Activated gamma-delta T cell (primary cell): Measurements from ENCODE around the gene TJP3.

ENCODE experiments used
- DNase-seq: peaks from one replicate; lab custom pipeline; 2025; lab: John Stamatoyannopoulos, UW

The TJP3 gene

GRCh38 chr19:3671680-3672574 is 36.3 kb upstream of the TJP3 start:
- no peak for DNase-seq

GRCh38 chr19:3672575-3672948 is 35.6 kb upstream of the TJP3 start:
- DNase-seq: no peak

GRCh38 chr19:3672993-3673392 is 35.2 kb upstream of the TJP3 start:
- DNase-seq: no peak

DNA sequence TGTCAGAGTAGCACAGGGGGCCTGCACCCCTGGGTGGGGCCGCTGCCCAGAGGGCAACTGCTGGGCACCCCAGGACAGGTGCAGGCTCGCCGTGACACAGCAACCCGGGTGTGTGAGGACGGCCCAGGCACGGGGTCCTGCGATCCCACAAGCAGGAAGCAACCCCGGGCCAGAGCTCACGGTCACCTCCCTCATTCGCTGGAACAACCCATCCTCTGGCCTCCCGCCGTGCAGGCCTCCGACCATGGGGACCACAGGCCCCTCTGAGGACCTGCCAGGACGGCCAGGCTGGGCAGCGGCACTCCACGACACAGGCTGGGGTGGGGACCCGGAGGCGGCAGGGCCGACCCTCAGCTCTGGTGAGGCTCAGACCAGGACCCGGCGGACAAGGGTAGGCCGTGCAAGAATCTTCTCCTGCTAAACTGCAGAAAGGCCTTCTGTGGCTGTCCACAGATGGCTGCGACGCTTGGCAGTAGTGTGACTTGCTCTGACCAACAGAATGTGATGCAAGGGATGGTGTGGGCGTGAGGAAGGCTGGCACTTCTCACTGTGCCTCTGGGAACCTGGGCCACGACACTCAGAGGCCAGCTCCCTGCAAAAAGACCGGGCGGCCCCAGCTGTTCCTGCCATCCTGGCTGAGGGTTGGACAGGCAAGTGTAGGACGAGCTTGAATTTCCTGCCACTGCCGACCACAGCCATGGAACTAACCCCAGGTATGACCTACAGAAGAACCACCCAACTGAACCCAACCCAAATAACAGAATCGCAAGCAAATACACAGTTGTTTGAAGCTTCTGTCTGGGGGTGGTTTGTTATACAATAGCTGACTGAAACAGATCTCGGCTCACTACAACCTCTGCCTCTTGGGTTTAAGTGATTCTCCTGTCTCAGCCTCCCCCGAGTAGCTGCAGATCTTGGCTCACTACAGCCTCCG is 34.4 kb upstream of the TJP3 start:
- no peak for DNase-seq

- no peak for DNase-seq
Observed at GRCh38 chr19:3674784-3675543, 33.2 kb upstream of the TJP3 start.

GRCh38 chr19:3678188-3678587 is 30.0 kb upstream of the TJP3 start:
- DNase-seq: no peak

- DNase-seq: no peak
Observed at GRCh38 chr19:3679138-3679537, 29.0 kb upstream of the TJP3 start.

GRCh38 chr19:3679581-3679980 is 28.6 kb upstream of the TJP3 start:
- no peak for DNase-seq

DNA sequence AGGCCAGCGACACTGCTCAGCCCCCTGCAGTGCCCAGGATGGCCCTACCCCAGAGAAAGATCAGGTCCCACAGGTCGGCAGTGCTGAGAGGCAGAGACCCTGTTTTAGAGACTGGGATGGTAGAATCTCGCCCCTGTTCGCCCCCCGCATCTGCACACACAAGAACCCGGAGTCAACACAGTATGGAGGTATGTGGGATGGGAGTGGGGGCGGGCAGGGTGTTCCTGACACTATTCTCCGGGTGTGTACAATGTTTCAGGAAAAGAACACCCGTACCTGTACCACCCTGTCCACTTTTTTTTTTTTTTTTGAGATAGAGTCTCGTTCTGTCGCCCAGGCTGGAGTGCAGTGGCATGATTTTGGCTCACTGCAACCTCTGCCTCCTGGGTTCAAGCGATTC is 27.2 kb upstream of the TJP3 start:
- DNase-seq: no peak

DNA sequence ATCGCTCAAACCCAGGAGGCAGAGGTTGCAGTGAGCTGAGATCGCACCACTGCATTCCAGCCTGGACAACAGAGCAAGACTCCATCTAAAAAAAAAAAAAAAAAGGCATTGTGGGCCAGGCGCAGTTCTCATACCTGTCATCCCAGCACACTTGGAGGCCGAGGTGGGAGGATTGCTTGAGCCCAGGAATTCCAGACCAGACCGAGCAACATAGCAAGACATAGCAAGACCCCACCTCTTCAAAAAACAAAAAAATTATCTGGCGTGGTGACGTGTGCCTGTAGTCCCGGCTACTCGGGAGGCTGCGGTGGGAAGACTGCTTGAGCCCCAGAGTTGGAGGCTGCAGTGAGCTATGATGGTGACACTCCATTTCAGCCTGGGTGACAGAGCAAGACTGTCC is 25.9 kb upstream of the TJP3 start:
- no peak for DNase-seq

- no peak for DNase-seq
Observed at GRCh38 chr19:3682741-3683404, 25.3 kb upstream of the TJP3 start.

DNA sequence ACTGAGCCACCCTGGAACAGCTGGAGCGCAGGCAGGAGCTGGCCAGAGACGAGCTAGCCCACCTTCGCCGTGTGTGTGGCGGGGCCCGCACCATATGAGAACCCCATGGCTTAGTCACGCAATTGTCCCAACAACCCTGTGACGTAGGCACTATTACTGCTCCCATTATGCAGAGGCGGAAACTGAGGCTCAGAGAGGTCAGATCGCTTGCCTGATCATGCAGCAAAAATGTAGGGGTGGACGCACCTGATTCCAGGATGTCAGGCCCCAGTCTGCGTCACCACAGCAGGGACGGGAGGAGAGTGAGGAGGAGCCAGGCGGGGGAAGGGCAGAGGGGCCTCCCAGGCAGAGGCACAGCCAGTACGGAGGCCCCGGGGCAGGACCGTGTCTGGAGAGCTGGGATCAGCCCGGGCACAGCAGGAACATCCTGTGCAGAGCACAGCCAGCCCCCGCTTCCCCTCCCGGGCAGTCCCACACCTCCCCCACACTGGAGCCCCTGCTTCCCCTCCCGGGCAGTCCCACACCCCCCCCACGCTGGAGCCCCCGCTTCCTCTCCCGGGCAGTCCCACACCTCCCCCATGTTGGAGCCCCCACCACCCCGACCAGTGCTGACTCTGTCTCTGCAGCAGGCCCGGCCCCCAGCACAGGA is 24.7 kb upstream of the TJP3 start:
- DNase-seq: no peak

DNA sequence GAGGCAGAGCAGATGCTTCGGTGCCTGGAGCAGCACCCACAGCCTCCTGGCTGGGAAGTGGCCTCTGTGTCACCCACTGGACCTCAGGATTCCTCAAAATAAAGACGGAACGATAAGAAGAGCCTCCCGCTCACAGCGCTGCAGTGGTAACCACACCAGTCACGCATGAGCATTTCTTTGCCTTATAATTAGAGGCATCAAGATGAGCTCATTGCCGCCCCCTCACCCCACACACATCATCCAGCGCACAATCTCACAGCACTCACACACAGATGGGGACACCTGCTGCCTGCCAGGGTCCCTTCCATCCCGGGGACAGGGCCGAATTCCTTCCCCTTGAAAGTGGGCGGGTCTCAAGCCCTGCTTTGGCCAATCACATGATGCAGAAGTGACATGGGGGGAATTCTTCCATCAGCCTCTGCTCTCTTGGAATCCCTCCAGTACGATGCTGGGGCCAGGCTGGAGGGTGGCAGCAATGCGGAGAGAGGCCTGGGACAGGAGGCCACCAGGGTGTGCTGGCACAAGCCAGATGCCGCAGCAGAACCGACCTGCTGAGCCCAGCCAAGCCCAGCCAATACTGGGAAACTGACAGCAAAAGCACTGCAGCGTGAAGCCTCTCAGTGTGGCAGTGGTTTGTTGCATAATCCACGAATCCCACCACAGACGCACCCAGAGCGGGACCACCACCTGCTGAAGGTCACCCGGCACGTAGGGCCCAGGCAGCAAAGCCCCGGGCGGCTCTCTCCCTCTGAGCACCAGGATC is 23.9 kb upstream of the TJP3 start:
- DNase-seq: no peak

- no peak for DNase-seq
Observed at GRCh38 chr19:3684817-3685410, 23.3 kb upstream of the TJP3 start.

- no peak for DNase-seq
Observed at GRCh38 chr19:3687393-3687773, 20.8 kb upstream of the TJP3 start.

DNA sequence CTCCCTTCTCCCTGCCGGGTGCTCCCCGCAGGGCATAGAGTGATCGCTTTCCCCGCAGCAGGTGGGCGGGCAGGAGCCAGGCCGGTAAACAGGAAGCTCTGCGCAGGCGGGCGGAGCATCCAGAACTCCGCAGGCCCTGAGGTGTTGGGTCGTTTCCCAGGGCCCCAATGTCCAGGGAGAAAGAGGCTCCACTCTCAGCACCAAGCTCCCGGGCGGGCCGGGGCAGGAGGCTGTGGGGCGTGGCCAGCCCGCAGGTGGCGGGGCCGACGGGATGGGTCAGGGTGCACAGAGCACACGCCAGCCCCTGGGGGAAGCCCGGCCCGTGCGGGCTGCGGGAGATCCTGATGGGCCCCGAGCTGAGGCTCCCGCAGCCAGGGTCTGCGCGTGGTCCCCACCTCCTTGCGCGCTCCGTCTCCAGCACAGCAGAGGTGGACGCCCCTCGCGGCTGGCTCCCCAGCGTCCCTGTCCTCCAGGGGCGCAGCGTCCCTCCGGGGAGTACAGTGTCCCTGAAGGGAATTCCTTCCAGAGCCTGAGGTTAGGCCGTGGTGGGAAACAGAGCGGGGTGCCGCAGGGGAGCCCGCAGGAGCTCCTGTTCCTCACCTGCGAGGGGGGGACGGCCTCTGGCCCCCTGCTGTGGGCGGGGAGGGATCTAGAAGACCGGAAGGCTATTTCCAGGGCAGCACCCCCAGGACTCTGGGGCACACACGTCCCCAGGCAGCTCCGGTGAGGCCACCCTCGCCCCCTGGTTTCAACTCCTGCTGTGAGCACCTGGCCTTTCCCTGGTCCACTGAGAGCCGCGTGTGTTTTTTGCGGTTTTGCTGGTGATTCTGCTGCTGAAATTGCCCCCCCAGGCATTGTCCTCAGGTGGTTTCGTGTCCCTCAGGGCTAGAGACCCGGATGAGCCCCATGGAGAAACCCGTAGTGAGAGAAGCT is 20.1 kb upstream of the TJP3 start:
- DNase-seq: no peak

DNA sequence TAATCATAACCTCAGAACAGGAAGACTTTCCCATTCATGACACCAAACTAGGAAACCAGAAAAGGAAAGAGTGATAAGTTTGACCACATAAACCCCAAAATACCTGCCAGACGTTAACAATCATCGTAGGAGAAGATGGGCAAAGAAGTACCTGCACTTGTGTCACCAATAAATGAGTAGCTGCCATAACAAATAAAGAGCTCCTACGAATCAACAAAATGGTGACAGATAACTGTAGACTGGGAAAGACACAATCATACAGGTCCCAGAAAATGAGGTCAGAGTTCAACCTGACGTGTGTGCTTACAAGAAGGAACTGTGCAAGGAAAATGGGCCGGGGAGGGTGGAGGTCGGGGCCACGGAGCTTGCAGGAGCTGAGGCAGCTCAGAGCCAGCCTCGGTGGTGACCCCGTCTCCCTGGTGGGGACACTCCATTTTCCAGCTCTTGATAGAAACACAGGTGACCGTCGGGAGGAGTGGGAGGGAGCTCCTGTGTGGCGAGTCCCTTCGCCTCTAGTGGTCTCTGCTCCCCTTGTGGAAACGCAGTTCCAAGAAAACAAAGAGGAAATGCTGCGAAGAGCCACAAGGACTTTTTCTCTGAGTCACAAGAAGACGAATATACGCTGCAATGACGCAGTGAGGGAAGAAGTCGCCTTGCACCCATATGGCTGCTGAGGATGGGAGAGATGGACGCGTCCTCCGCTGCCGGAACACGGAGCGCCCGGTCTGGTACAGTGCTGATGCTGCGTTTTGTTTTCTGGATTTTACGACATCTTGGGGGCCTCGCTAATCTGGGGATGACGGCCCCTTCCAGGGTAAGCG is 17.4 kb upstream of the TJP3 start:
- no peak for DNase-seq

DNA sequence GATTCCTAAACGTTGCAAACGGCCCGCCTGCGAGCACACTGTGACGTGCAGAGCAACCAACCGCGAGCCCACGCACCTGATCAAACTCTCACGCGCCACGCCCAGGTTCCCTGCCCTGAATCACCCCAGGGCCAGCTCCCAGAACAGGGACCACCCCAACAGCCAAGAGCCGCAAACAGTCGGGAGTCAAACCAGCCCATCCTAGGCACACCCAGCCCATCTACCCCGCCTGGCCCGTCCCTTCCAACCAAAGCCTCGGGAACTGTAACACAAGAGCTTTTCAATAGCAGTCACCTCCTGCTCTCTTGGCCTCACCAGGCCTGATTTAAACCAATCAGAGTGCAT is 16.8 kb upstream of the TJP3 start:
- no peak for DNase-seq
